Measurements from ENCODE around the gene GORASP2.

Gene GORASP2

DNA sequence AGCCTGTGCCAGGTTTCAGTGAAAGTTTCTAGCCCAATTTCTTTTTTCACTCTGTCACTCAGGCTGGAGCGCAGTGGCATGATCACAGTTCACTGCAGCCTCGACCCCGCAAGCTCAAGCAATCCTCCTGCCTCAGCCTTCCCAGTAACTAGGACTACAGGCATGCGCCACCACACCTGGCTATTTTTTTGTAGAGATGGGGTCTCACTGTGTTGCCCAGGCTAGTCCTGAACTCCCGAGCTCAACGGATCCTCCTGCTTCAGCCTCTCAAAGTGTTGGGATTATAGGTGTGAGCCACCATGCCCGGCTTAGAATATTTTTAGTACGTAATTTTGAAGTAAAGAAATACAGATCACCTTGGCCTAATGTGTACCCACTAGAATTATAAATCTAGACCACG lies 87.1 kb downstream of the GORASP2 start:
- no peak for TF ChIP-seq EP300 (IDR thresholded peaks at IDR 0.05; ENCODE audit: borderline replicate concordance)
- no peak for TF ChIP-seq NFIC (IDR thresholded peaks at IDR 0.05)
- TF ChIP-seq TAF1 (IDR thresholded peaks at IDR 0.05; ENCODE audit: low read depth) = no peak
- no peak for TF ChIP-seq RAD21 (IDR thresholded peaks at IDR 0.05; ENCODE audit: low read depth)
- no peak for TF ChIP-seq YY1 (IDR thresholded peaks at IDR 0.05; ENCODE audit: low read depth)
- TF ChIP-seq FOXM1 (IDR thresholded peaks at IDR 0.05; ENCODE audit: borderline replicate concordance, low read depth) = no peak
- no peak for TF ChIP-seq CREB1 (IDR thresholded peaks at IDR 0.05; ENCODE audit: low read depth)
- TF ChIP-seq TEAD4 (IDR thresholded peaks at IDR 0.05) = no peak
- TF ChIP-seq TCF12 (IDR thresholded peaks at IDR 0.05; ENCODE audit: low read depth) = no peak
- no peak for TF ChIP-seq ZBTB7A (IDR thresholded peaks at IDR 0.05; ENCODE audit: low read depth)
- no peak for TF ChIP-seq CEBPB (IDR thresholded peaks at IDR 0.05)
- TF ChIP-seq, protein P1, sequence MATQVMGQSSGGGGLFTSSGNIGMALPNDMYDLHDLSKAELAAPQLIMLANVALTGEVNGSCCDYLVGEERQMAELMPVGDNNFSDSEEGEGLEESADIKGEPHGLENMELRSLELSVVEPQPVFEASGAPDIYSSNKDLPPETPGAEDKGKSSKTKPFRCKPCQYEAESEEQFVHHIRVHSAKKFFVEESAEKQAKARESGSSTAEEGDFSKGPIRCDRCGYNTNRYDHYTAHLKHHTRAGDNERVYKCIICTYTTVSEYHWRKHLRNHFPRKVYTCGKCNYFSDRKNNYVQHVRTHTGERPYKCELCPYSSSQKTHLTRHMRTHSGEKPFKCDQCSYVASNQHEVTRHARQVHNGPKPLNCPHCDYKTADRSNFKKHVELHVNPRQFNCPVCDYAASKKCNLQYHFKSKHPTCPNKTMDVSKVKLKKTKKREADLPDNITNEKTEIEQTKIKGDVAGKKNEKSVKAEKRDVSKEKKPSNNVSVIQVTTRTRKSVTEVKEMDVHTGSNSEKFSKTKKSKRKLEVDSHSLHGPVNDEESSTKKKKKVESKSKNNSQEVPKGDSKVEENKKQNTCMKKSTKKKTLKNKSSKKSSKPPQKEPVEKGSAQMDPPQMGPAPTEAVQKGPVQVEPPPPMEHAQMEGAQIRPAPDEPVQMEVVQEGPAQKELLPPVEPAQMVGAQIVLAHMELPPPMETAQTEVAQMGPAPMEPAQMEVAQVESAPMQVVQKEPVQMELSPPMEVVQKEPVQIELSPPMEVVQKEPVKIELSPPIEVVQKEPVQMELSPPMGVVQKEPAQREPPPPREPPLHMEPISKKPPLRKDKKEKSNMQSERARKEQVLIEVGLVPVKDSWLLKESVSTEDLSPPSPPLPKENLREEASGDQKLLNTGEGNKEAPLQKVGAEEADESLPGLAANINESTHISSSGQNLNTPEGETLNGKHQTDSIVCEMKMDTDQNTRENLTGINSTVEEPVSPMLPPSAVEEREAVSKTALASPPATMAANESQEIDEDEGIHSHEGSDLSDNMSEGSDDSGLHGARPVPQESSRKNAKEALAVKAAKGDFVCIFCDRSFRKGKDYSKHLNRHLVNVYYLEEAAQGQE (IDR thresholded peaks at IDR 0.05; ENCODE audit: low read depth) = no peak
- TF ChIP-seq USF1 (IDR thresholded peaks at IDR 0.05) = no peak
- TF ChIP-seq EGR1 (IDR thresholded peaks at IDR 0.05) = no peak
- TF ChIP-seq, protein P2, sequence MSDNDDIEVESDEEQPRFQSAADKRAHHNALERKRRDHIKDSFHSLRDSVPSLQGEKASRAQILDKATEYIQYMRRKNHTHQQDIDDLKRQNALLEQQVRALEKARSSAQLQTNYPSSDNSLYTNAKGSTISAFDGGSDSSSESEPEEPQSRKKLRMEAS (IDR thresholded peaks at IDR 0.05) = no peak
